Urinary bladder (tissue), 4 donors: Measurements from ENCODE around the gene CGB7. TPM values are rescaled to one million over a fixed set of nuclear protein-coding genes. Genes with fewer than 3 reads are reported as not detected.
A peak's percentile ranks its signal among the peaks of the same experiment; 100 is the strongest.
"Not testable (repeated sequence)": the region's sequence is repeated elsewhere in the genome, so short reads cannot be mapped to it uniquely, and the experiment has no call there.

Source experiments
- DNase-seq: peaks from one replicate; pipeline ENCODE4 v3.0.0-alpha.2; 2015; ENCODE audit errors: extremely low spot score
- H3K27ac ChIP-seq: one replicate; pipeline ENCODE4 v1.5.1; 2013; ENCODE audit warnings: low read depth, mild to moderate bottlenecking, moderate library complexity
- H3K36me3 ChIP-seq: one replicate; pipeline ENCODE4 v1.6.1; 2013; ENCODE audit warnings: mild to moderate bottlenecking, moderate library complexity; ENCODE audit not compliant: insufficient read depth
- H3K4me1 ChIP-seq: one replicate; pipeline ENCODE4 v1.6.1; 2013; ENCODE audit warnings: mild to moderate bottlenecking, moderate library complexity; ENCODE audit not compliant: insufficient read depth
- H3K4me3 ChIP-seq: one replicate; pipeline ENCODE4 v1.5.1; 2013; ENCODE audit warnings: low read depth, low read length
- WGBS: extraction: QIAGEN DNeasy Blood & Tissue Kit; methylation state at CpG from one replicate; pipeline ENCODE4 v1.1.7; 2013; 5-methylcytosine and 5-hydroxymethylcytosine counted together
- polyA plus RNA-seq: library from polyadenylated mRNA; stranded (reverse); fragments of 200-250 nt; gene quantifications from one replicate; pipeline ENCODE4 v1.2.3, GENCODE V29; 2013
- total RNA-seq: library from RNA; depleted of rRNA; stranded (reverse); fragments of >200 nt; gene quantifications from one replicate; pipeline ENCODE4 v1.2.3, GENCODE V29; 2014
- donor health status: healthy with polysubstance abuse.
- donor health status: healthy.

Gene CGB7
- total and polyA plus RNA-seq, 2 donors = 0.37 TPM; not detected in 1

GRCh38 chr19:49085868-49086232 is 28.3 kb upstream of the CGB7 start:
- H3K4me1 ChIP-seq = no peaks in the 10 kb centered on the region
- no peak overlapping the region for H3K27ac ChIP-seq
- peak overlapping the region; percentile 86 for H3K4me3 ChIP-seq
- H3K36me3 ChIP-seq = no peaks in the 10 kb centered on the region
- 1% methylated on average over 14 of the region's 14 CpGs for WGBS
- DNase-seq = no peak

DNA sequence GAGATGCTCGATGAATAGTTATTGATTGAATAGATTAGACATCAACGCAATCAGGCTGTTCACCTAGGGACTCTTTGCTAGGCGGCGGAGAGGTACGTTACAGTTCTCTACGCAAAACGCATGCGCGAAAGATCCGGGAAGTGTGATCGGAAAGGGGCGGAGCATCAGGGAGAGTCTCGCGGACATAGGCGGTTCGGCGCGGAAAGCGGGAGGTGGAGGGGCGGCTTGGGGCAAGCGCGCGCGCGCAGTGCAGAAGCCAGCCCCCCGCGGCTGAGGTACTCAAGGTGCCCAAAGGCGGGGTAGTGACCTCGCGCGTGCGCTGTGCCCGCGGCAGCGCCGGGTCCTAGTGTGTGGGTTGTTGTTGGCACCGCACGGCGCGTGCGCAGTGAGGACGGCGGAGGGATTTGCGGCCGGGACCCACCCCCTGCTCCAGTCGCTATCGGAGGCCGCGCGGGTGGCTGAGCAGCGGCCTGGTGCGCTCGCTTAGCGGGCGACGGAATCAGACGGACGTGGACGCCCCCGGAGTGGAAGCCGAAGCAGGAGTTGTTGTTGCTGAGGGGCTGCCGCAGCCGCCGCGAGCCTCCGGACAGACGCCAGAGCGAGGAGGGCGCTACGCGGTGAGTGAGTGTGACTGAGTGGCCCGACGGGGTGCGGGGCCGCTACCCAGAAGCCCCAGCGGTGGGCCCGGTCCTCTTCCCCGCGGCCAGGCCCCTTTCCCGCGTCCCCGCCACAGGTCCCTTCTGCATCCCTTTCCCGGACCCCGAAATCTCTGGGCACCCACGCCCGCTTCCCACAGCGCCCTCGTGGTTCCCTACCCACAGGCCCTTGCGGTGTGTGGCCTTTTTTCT is 27.7 kb upstream of the CGB7 start, which contains the start of gene SNRNP70:
Gene SNRNP70, plus strand, starts transcription at position 432 of the 848 bp plus-strand sequence. CDS start 964 bp downstream, outside the sequence.
- H3K4me3 ChIP-seq = peak within 1 kb of the TSS; percentile 86
- DNase-seq = peak; percentile 99
- peak within 1 kb of the TSS; percentile 88 for H3K27ac ChIP-seq
- H3K4me1 ChIP-seq = no peaks in the 10 kb centered on the region
- under 1% methylated on average over 89 of the region's 89 CpGs for WGBS
- no peaks in the 10 kb centered on the region for H3K36me3 ChIP-seq

GRCh38 chr19:49084206-49085019 is 26.9 kb upstream of the CGB7 start:
- H3K27ac ChIP-seq = peak overlapping the region; percentile 88
- H3K4me3 ChIP-seq = no peak overlapping the region
- whole genome bisulfite sequencing = 64% methylated on average over 26 of the region's 26 CpGs
- H3K36me3 ChIP-seq = no peaks in the 10 kb centered on the region
- no peaks in the 10 kb centered on the region for H3K4me1 ChIP-seq
- no peak for DNase-seq

DNA sequence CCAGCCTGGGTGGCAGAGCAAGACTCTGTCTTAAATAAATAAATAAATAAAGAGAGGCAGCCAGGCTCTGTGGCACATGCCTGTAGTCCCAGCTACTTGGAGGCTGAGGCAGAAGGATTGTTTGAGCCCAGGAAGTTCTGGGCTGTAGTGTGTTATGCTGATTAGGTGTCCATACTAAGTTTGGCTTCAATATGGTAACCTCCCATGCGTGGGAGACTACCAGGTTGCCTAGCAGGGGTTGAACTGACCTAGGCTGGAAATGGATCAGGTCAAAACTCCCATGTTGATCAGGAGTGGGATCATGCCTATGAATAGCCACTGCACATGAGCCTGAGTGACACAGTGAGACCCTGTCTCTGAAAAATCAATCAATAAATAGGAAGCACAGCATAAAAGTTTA is 23.7 kb upstream of the CGB7 start:
- Histone ChIP-seq H3K27ac (no peak overlapping the region), H3K36me3 (no peaks in the 10 kb centered on the region), H3K4me1 (no peaks in the 10 kb centered on the region), H3K4me3 (no peak overlapping the region)
- DNase-seq = no peak
- WGBS = 76% methylated on average over 1 of the region's 1 CpG

DNA sequence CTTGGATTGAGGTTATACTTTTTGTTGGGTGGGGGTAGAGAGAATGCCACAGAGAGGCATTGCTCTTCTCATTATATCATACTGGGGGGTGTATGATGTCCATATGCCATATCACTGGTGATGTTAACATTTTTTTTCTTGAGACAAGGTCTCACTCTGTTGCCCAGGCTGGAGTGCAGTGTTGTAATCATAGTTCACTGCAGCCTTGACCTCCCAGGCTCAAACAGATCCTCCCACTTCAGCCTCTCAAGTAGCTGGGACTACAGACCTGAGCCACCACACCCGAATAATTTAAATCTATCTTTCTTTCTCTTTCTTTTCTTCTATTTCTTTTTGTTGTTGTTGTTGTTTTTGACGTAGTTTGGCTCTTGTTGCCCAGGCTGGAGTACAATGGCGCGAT is 22.8 kb upstream of the CGB7 start:
- WGBS = 90% methylated on average over 4 of the region's 4 CpGs
- Histone ChIP-seq H3K27ac (no peak overlapping the region), H3K36me3 (no peaks in the 10 kb centered on the region), H3K4me3 (no peak overlapping the region), H3K4me1 (no peaks in the 10 kb centered on the region)
- DNase-seq = no peak

DNA sequence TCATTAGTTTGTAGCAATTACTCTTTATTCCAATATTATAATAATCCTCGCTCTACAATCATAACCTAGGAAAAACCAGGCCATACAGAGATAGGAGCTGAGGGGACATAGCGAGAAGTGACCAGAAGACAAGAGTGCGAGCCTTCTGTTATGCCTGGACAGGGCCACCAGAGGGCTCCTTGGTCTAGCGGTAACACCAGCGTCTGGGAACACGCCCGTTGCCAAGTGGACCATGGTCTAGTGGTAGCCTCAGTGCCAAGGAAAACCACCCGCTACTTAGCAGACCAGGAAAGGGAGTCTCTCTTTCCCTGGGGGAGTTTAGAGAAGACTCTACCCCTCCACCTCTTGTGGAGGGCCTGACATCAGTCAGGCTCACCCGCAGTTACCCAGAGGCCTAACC is 17.3 kb upstream of the CGB7 start:
- not testable (repeated sequence) for DNase-seq, H3K36me3 ChIP-seq, H3K27ac ChIP-seq, H3K4me3 ChIP-seq, H3K4me1 ChIP-seq
- 16% methylated on average over 9 of the region's 9 CpGs for WGBS

DNA sequence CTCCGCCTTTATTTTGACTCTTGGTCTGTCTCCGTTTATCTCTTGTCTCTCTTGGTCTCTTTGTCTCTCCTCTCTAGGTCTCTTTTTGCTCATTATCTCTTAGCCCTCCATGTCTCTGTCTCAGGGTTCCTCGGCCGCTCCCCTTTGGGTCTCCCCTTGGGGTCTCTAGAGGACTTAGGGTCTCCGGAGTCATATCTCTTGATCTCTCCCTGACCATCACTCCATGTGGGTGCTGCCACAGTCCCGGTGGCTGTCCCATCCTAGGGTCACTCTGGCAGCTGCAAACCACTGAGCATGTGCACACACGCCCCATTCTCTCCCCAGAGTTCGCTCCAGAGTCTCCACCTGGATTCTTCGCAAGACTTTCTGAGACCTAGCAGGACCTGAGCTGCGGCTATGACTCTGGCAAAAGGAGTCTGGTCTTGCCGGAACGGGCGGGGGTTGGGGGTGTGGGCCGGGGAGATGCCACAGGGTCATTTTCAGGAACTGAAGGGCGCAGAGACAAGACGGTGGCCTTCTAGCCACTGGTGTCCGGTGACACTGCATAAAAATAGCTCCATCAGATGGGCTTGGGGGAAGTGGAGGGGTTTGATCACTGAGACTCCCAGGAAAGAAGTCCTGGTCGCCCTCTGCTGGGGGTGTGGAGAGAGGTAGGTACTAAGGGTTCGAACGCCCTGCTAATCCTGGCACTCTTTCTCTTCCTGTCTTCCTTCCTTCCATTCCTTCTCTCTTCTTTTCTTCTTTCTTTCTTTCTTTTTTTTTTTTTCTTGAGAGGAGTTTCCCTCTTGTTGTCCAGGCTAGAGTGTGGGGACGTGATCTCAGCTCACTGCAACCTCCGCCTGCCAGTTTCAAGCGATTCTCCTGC is 16.2 kb upstream of the CGB7 start:
- H3K4me3 ChIP-seq = no peak overlapping the region
- no peaks in the 10 kb centered on the region for H3K36me3 ChIP-seq
- H3K27ac ChIP-seq = no peak overlapping the region
- no peak for DNase-seq
- no peaks in the 10 kb centered on the region for H3K4me1 ChIP-seq
- 61% methylated on average over 23 of the region's 23 CpGs for WGBS

DNA sequence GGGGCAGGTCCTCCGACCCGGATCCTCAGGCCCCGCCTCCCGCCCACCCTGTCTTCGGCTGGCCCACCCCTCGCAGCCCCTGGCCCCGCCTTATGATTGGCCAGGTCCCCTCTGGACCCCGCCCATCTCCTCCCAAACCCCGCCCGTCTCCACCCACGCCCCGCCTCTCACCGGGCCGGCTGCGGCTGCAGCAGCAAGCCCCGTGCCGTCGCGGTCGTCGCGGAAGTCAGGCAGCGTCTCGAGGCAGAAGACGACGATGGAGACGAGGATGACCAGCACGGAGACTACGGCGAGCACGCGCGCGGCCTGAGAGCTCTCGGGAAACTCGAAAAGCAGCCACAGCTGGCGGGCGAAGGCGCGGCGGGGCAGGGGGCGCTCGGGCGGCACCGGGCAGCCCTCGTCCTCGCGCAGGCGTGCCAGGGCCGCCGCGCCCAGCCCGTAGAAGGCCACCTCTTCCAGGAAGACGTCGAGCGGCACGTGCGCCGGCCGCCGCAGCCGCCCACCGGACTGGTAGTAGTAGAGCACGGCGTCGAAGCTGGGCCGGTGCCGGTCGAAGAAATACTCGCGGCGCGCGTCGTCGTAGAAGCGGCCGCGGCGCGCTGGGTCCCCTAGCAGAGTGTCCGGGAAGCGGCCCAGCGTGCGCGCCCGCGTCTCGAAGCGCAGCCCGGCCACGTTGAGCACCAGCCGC is 14.5 kb upstream of the CGB7 start:
- H3K27ac ChIP-seq = no peak overlapping the region
- DNase-seq = no peak
- no peak overlapping the region for H3K4me3 ChIP-seq
- H3K36me3 ChIP-seq = no peaks in the 10 kb centered on the region
- H3K4me1 ChIP-seq = no peaks in the 10 kb centered on the region
- WGBS = 3% methylated on average over 93 of the region's 93 CpGs

DNA sequence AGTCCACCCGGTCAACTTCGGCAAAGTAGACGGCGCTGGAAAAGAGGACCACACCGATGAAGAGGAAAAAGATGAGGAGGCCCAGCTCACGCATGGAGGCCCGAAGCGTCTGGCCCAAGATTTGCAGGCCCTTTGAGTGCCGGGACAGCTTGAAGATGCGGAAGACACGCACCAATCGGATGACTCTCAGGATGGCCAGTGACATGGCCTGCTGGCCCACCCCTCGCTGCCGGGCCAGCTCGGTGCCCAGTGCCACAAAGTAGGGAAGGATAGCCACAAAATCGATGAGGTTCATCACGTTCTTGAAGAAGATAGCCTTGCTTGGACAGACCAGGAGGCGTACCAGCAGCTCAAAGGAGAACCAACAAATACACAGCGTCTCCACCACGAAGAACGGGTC is 12.9 kb upstream of the CGB7 start:
- 95% methylated on average over 21 of the region's 21 CpGs for WGBS
- Histone ChIP-seq H3K4me1 (no peaks in the 10 kb centered on the region), H3K27ac (no peak overlapping the region), H3K4me3 (no peak overlapping the region), H3K36me3 (no peaks in the 10 kb centered on the region)
- DNase-seq = no peak

DNA sequence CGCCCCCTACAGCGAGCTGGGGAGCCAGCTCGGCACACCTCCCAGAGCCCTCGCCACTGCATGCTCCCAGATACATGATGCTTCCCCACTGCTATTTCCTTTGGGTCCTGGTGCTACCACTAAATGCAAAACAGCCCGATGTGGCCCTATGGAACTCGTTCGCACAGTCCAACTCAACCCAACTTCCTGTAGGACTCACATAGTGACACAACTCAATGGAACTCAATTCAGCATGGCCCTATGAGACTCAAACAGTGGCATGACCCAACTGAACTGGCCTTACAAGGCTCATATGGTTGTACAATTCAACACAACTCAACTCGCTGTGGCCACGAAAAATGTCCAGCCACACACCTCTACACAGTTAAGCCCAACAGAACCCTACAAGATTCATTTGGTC is 11.5 kb upstream of the CGB7 start:
- WGBS = 92% methylated on average over 9 of the region's 9 CpGs
- Histone ChIP-seq H3K27ac (no peak overlapping the region), H3K36me3 (no peaks in the 10 kb centered on the region), H3K4me1 (no peaks in the 10 kb centered on the region), H3K4me3 (no peak overlapping the region)
- no peak for DNase-seq

DNA sequence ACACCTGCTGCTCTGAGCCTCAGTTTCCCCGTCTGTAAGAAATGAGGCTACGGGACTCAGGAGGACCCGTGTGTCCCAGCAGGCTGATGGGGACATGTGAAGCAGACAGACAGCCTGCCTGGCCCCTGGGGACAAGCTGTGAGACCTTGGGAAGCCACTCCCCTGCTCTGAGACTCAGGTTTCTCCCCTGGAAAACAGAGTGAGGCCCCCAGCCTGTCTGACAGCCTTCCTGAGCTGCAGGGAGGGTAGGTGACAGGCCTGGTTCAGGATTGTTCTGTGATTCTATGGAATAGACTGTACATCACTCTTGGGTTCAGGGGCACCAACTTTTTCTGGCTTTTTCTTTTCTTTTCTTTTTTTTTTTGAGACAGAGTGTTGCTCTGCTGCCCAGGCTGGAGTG is 10.0 kb upstream of the CGB7 start:
- H3K4me1 ChIP-seq = no peaks in the 10 kb centered on the region
- no peak overlapping the region for H3K4me3 ChIP-seq
- DNase-seq = no peak
- WGBS = 65% methylated on average over 3 of the region's 3 CpGs
- no peak overlapping the region for H3K27ac ChIP-seq
- no peaks in the 10 kb centered on the region for H3K36me3 ChIP-seq

DNA sequence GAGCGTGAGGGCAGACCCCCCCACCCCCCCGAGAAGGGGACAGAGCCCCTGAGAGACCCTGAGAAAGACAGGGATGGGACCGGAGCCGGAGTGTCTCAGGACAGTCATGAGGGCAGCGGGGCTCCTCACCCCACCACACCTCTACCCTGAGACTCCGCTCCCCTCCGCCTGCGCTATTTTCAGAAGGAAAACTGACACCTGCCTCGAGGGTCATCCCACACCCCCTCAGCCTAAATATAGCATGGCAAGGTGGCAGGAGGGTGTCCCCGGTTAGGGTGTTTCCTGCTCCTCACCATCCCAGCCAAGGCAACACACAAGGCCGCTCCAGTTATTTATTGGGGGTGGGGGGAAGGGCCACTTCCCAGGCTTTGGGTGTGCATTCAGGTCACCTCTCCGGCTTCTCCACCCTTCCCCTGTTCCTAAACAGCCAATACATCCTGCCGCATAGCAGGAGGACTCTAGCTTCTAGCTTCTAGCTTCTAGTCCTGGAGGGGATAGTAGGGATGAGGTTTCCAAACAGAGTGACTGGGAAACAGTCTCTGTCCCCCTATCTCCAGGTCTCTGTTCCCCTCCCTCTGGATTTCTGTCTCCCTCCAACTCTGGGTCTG is 8.5 kb upstream of the CGB7 start:
- H3K4me1 ChIP-seq = no peaks in the 10 kb centered on the region
- WGBS = 63% methylated on average over 13 of the region's 13 CpGs
- no peak for DNase-seq
- H3K36me3 ChIP-seq = no peaks in the 10 kb centered on the region
- no peak overlapping the region for H3K27ac ChIP-seq
- H3K4me3 ChIP-seq = no peak overlapping the region
